Measurements from ENCODE around the gene C5orf15. TPM values are rescaled to one million over a fixed set of nuclear protein-coding genes. Genes with fewer than 3 reads are reported as not detected.

The C5orf15 gene
- 10 to 100 TPM; 24.7 to 30.8 TPM for total RNA-seq

GRCh38 chr5:133968204-133968980, at the start of gene C5orf15:
C5orf15 (minus strand) TSS chr5:133968625; CDS start chr5:133968584, 41 bp downstream.
- POLR2A ChIA-PET = interaction anchor here (0.5 kb wide), 1 partner anchor 93 kb away, joined by 3 read pairs; no protein-coding TSS in a partner anchor
- CTCF ChIA-PET = no interaction called here

GRCh38 chr5:134008266-134008749, 39.9 kb upstream of the C5orf15 start:
- CTCF ChIA-PET = interaction anchor here (0.6 to 5.5 kb wide), 3 partner anchors 18 to 66 kb away, joined by 3 to 28 read pairs (median 4); no protein-coding TSS in a partner anchor
- POLR2A ChIA-PET = no interaction called here

- CTCF ChIA-PET = interaction anchor here (0.6 to 5.5 kb wide), 2 partner anchors 19 to 32 kb away, joined by 3 to 28 read pairs; no protein-coding TSS in a partner anchor
- POLR2A ChIA-PET = no interaction called here
Measured at GRCh38 chr5:134007581-134008265, 39.3 kb upstream of the C5orf15 start.

GRCh38 chr5:134006115-134006514, 37.7 kb upstream of the C5orf15 start:
- ChIA-PET CTCF (interaction anchor here (0.6 to 5.5 kb wide), 4 partner anchors 10 to 1043 kb away, joined by 3 to 28 read pairs (median 3); partner anchors contain the start of gene AFF4), POLR2A (interaction anchor here (0.6 to 1.4 kb wide), 2 partner anchors 60 to 171 kb away, joined by 3 to 6 read pairs; partner anchors contain the start of gene SKP1)

- ChIA-PET POLR2A (interaction anchor here (0.9 to 1.4 kb wide), 5 partner anchors 12 to 1043 kb away, joined by 3 to 8 read pairs (median 4); partner anchors contain the start of genes PPP2CA and SKP1), CTCF (interaction anchor here (0.9 to 5.5 kb wide), 5 partner anchors 13 to 135 kb away, joined by 3 to 28 read pairs (median 3); no protein-coding TSS in a partner anchor)
Measured at GRCh38 chr5:134005417-134006061, 37.1 kb upstream of the C5orf15 start.

- POLR2A ChIA-PET = interaction anchor here (0.9 to 1.4 kb wide), 9 partner anchors 11 to 1042 kb away, joined by 3 to 8 read pairs (median 4); partner anchors contain the start of genes PPP2CA and SKP1
Measured at GRCh38 chr5:134004626-134005416, 36.4 kb upstream of the C5orf15 start, which contains the start of gene VDAC1. VDAC1 (minus strand) TSS chr5:134004975; CDS start chr5:133993012, 11,963 bp downstream.

GRCh38 chr5:134003817-134004625, 35.6 kb upstream of the C5orf15 start:
- ChIA-PET CTCF (interaction anchor here (0.8 to 5.5 kb wide), 4 partner anchors 36 to 143 kb away, joined by 3 to 28 read pairs (median 4); no protein-coding TSS in a partner anchor), POLR2A (interaction anchor here (0.5 to 1.6 kb wide), 13 partner anchors 10 to 1546 kb away, joined by 3 to 13 read pairs (median 4); partner anchors contain the start of gene PPP2CA)

More at GRCh38 chr5:134004626-134005416, 36.4 kb upstream of the C5orf15 start, which contains the start of gene VDAC1:
- CTCF ChIA-PET = interaction anchor here (0.9 to 5.5 kb wide), 5 partner anchors 12 to 136 kb away, joined by 3 to 28 read pairs (median 3); no protein-coding TSS in a partner anchor

GRCh38 chr5:134003064-134003816, 34.8 kb upstream of the C5orf15 start:
- ChIA-PET CTCF (interaction anchor here (0.8 to 1.5 kb wide), 2 partner anchors 99 to 144 kb away, joined by 3 to 5 read pairs; no protein-coding TSS in a partner anchor), POLR2A (interaction anchor here (0.5 to 1.6 kb wide), 11 partner anchors 10 to 1545 kb away, joined by 3 to 13 read pairs (median 3); partner anchors contain the start of gene PPP2CA)

- ChIA-PET CTCF (interaction anchor here (0.6 to 1.2 kb wide), 2 partner anchors 16 to 634 kb away, joined by 3 read pairs; no protein-coding TSS in a partner anchor), POLR2A (interaction anchor here (0.7 kb wide), 1 partner anchor 130 kb away, joined by 3 read pairs; no protein-coding TSS in a partner anchor)
Measured at GRCh38 chr5:134001938-134002731, 33.7 kb upstream of the C5orf15 start.

- POLR2A ChIA-PET = interaction anchor here (0.5 kb wide), 1 partner anchor 944 kb away, joined by 3 read pairs; no protein-coding TSS in a partner anchor
- CTCF ChIA-PET = interaction anchor here (0.6 to 1.2 kb wide), 2 partner anchors 15 to 636 kb away, joined by 3 read pairs; no protein-coding TSS in a partner anchor
Measured at GRCh38 chr5:134000696-134001453, 32.5 kb upstream of the C5orf15 start.

GRCh38 chr5:134000091-134000511, 31.7 kb upstream of the C5orf15 start:
- ChIA-PET POLR2A (interaction anchor here (0.5 kb wide), 1 partner anchor 943 kb away, joined by 3 read pairs; no protein-coding TSS in a partner anchor), CTCF (interaction anchor here (0.9 kb wide), 1 partner anchor 223 kb away, joined by 3 read pairs; no protein-coding TSS in a partner anchor)

GRCh38 chr5:133998807-133999206, 30.4 kb upstream of the C5orf15 start:
- POLR2A ChIA-PET = interaction anchor here (0.6 kb wide), 1 partner anchor 18 kb away, joined by 3 read pairs; no protein-coding TSS in a partner anchor
- CTCF ChIA-PET = interaction anchor here (1.5 kb wide), 1 partner anchor 41 kb away, joined by 4 read pairs; no protein-coding TSS in a partner anchor

- ChIA-PET CTCF (interaction anchor here (1.5 kb wide), 1 partner anchor 42 kb away, joined by 4 read pairs; no protein-coding TSS in a partner anchor), POLR2A (interaction anchor here (0.6 kb wide), 2 partner anchors 17 to 123 kb away, joined by 3 read pairs; no protein-coding TSS in a partner anchor)
Measured at GRCh38 chr5:133998042-133998441, 29.6 kb upstream of the C5orf15 start.

Data from activated CD8-positive, alpha-beta memory T cell treated with anti-CD3 and anti-CD28 coated beads for 36 hours (primary cell).